ENCODE results near the gene THBS3. TPM values are rescaled to one million over a fixed set of nuclear protein-coding genes. Genes with fewer than 3 reads are reported as not detected.
A peak's percentile ranks its signal among the peaks of the same experiment; 100 is the strongest.
"Not testable (repeated sequence)": the region's sequence is repeated elsewhere in the genome, so short reads cannot be mapped to it uniquely, and the experiment has no call there.

The THBS3 gene
- total RNA-seq, 8 experiments from 2014 or later: 12.4 to 51.2 (median 21.0) TPM

DNA sequence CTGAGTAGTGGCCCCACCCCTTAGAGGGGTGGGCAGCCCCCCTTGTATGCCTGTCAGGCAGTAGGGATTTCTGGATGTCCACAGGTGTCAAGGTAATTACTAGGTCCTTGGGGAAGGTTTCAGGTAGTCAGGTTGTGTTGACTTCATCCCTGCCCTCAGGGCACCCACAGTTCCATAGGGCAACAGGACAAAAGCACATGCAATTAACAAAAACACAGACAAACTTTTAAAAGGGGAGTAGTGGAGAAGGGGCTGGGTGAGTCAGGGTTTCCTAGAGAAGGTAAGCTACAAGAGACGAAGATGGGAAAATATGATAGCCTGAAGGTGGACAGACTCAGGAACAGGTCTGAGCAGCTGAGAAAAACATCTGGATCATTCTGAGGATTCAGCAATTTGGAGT is 48.7 kb downstream of the THBS3 start:
- ATAC-seq (replicated peaks in 6 of 8): no peak
- 60 to 83% (median 75%) methylated on average over 1 of the region's 1 CpG; no CpG with 5 or more reads in 3 of the 10 experiments for WGBS, 10 experiments
- in situ Hi-C loops (cut with MboI; ENCODE audit: low pct_unique_long_range_greater_than_20kb in 2 of 9, low sequenced_read_pairs in 9 of 9, unreplicated experiment in 9 of 9): no loop called here

DNA sequence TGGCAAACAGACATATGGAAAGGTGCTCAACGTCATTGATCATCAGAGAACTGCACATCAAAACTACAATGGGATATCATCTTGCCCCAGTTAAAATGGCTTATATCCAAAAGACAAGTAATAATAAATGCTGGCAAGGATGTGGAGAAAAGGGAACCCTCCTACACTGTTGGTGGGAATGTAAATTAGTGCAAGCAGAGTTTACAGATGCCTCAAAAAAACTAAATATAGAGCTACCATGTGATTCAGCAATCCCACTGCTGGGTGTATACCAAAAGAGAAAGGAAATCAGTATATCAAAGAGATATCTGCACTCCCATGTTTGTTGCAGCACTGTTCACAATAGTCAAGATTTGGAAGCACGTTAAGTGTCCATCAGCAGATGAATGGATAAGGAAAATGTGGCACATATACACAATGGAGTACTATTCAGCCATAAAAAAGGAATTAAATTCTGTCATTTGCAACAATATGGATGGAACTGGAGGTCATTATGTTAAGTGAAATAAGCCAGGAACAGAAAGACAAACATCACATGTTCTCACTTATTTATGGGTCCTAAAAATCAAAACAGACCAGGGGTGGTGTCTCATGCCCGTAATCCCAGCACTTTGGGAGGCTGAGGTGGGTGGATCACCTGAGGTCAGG is 51.6 kb downstream of the THBS3 start:
- WGBS, 10 experiments: 11 to 68% (median 37%) methylated on average over 1 to 3 of the region's 3 CpGs
- H3K4me3 ChIP-seq; H3K4me1 ChIP-seq (replicated peaks in 1 of 2); H3K27ac ChIP-seq; in situ Hi-C loops (cut with MboI; ENCODE audit: low pct_unique_long_range_greater_than_20kb in 2 of 9, low sequenced_read_pairs in 9 of 9, unreplicated experiment in 9 of 9): not testable (repeated sequence)
- peak in 2 of 8 experiments; percentile 32 to 49 for ATAC-seq (replicated peaks in 6 of 8)

More for the DNA sequence above, 48.7 kb downstream of the THBS3 start:
- Histone ChIP-seq H3K4me3 (no peak overlapping the region), H3K27ac (no peak overlapping the region), H3K4me1 (replicated peaks in 1 of 2) (no peaks in the 10 kb centered on the region)

Other genes with a start within 250 kb of the THBS3 start
- 10 to 100 TPM; 14.4 to 49.9 (median 26.5) TPM for gene PYGO2, start 246.1 kb downstream of the THBS3 start, total RNA-seq
- gene SHC1, start 237.2 kb downstream of the THBS3 start, total RNA-seq: 100 to 1,000 TPM in 2 of 8 experiments, 10 to 100 TPM in 6; 24.8 to 184 (median 53.5) TPM
- 100 to 1,000 TPM in 1 of 8 experiments, 10 to 100 TPM in 7; 21.6 to 257 (median 42.5) TPM for gene CKS1B, start 233.2 kb downstream of the THBS3 start, total RNA-seq
- 10 to 100 TPM; 34.1 to 76.9 (median 49.2) TPM for gene FLAD1, start 224.6 kb downstream of the THBS3 start, total RNA-seq
- gene LENEP, start 214.3 kb downstream of the THBS3 start, total RNA-seq: 1 to 10 TPM in 4 of 8 experiments, under 1 TPM in 3, not detected in 1; 0.38 to 3.4 (median 1.3) TPM
- gene ZBTB7B, start 205.1 kb downstream of the THBS3 start, total RNA-seq: 10 to 100 TPM in 3 of 8 experiments, 1 to 10 TPM in 5; 3.1 to 26.9 (median 8.6) TPM
- gene DCST2, start 174.1 kb downstream of the THBS3 start, total RNA-seq: 1 to 10 TPM in 2 of 8 experiments, under 1 TPM in 5, not detected in 1; 0.22 to 2.8 (median 0.78) TPM
- under 1 TPM in 2 of 8 experiments, not detected in 6; 0.16 to 1.00 TPM for gene DCST1, start 174.1 kb downstream of the THBS3 start, total RNA-seq
- 10 to 100 TPM; 15.7 to 76.9 (median 28.1) TPM for gene ADAM15, start 156.6 kb downstream of the THBS3 start, total RNA-seq
- gene EFNA4, start 144.2 kb downstream of the THBS3 start, total RNA-seq: 10 to 100 TPM in 2 of 8 experiments, 1 to 10 TPM in 6; 5.4 to 10.9 (median 7.7) TPM
- gene EFNA3, start 129.1 kb downstream of the THBS3 start, total RNA-seq: 10 to 100 TPM in 5 of 8 experiments, 1 to 10 TPM in 2, under 1 TPM in 1; 0.71 to 53.7 (median 27.8) TPM
- 10 to 100 TPM in 2 of 8 experiments, 1 to 10 TPM in 5, under 1 TPM in 1; 0.92 to 61.0 (median 1.6) TPM for gene EFNA1, start 80.0 kb downstream of the THBS3 start, total RNA-seq
- 10 to 100 TPM; 11.7 to 54.8 (median 18.9) TPM for gene SLC50A1, start 72.0 kb downstream of the THBS3 start, total RNA-seq
- gene DPM3, start 67.4 kb downstream of the THBS3 start, total RNA-seq: 100 to 1,000 TPM in 4 of 8 experiments, 10 to 100 TPM in 4; 54.1 to 173 (median 119) TPM
- 100 to 1,000 TPM; 166 to 272 (median 202) TPM for gene KRTCAP2, start 34.6 kb downstream of the THBS3 start, total RNA-seq
- 10 to 100 TPM in 4 of 8 experiments, 1 to 10 TPM in 2, under 1 TPM in 2; 0.20 to 20.2 (median 11.4) TPM for gene TRIM46, start 34.0 kb downstream of the THBS3 start, total RNA-seq
- 10 to 100 TPM; 32.9 to 65.0 (median 44.2) TPM for gene MTX1, start 798 bp upstream of the THBS3 start, total RNA-seq
- gene ENTREP3, start 47.6 kb upstream of the THBS3 start, total RNA-seq: 10 to 100 TPM in 6 of 8 experiments, 1 to 10 TPM in 2; 5.5 to 38.6 (median 22.6) TPM
- 100 to 1,000 TPM in 3 of 8 experiments, 10 to 100 TPM in 5; 52.0 to 115 (median 80.0) TPM for gene SCAMP3, start 54.5 kb upstream of the THBS3 start, total RNA-seq
- 100 to 1,000 TPM in 1 of 8 experiments, 10 to 100 TPM in 7; 25.4 to 103 (median 48.0) TPM for gene CLK2, start 65.6 kb upstream of the THBS3 start, total RNA-seq
- gene HCN3, start 69.6 kb upstream of the THBS3 start, total RNA-seq: 10 to 100 TPM in 5 of 8 experiments, 1 to 10 TPM in 2, under 1 TPM in 1; 0.76 to 33.4 (median 12.1) TPM
- gene PKLR, start 93.5 kb upstream of the THBS3 start, total RNA-seq: 1 to 10 TPM in 1 of 8 experiments, under 1 TPM in 7; 0.07 to 1.1 (median 0.17) TPM
- 100 to 1,000 TPM in 7 of 8 experiments, 10 to 100 TPM in 1; 93.5 to 448 (median 218) TPM for gene FDPS, start 101.0 kb upstream of the THBS3 start, total RNA-seq
- 10 to 100 TPM in 7 of 8 experiments, 1 to 10 TPM in 1; 8.4 to 92.6 (median 49.8) TPM for gene RUSC1, start 113.0 kb upstream of the THBS3 start, total RNA-seq